GM19238 (cell line): Measurements from ENCODE around the gene RNPEPL1.

Experiments
- DNase-seq: peaks from one replicate; pipeline ENCODE4 v3.0.0; 2011; ENCODE audit warnings: low spot score; ENCODE audit not compliant: insufficient read length

The RNPEPL1 gene

GRCh38 chr2:240564561-240565332 lies 3.5 kb upstream of the RNPEPL1 start:
- no peak for DNase-seq

- DNase-seq, result peak; percentile 52
Measured at GRCh38 chr2:240565333-240566202, 2.7 kb upstream of the RNPEPL1 start.

DNA sequence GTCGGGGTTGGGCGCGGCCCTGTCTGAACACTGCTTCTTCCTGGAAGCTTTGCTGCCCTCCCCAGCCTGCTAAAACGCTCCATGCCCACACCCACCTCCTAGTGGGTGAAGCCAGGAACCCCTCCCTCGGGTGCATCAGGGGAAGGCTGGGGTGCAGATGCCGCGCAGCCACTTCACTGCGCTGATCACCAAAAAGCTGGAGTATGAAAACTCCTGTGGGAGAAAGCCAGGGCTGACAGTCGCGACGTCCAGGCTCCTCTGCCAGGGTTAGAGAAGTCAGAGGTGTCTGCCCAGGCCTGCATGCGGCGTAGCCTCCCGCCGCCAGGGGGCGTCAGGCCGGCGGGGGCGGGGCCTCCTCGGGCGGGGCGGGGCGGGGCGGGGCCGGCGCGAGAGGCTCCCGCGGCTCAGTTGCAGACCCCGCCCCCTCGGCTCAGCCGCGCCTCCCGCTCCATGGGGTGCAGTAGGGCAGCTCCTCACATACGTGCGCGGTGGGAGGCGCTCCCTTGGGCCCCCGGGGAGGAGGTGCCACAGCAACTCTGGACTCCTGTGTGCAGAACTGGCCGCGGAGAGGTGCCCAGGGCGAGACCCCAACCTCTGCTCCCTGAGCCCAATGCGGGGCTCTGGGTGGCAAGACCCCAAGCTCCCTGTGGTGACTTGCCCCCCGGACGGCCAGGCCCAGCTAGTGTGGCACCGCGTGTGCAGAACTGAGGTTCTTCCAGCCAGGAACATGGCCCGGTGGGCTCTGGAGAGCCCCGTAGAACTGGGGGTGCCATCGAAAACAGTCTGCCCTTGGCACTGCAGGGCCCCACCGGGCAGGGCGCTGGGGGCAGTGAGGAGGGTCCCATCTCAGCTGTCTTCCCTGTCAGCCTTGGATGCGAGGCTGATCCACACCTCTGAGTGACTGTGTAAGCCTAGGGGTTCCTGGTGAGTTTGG lies 1.8 kb upstream of the RNPEPL1 start:
- DNase-seq, result peak; percentile 84

DNA sequence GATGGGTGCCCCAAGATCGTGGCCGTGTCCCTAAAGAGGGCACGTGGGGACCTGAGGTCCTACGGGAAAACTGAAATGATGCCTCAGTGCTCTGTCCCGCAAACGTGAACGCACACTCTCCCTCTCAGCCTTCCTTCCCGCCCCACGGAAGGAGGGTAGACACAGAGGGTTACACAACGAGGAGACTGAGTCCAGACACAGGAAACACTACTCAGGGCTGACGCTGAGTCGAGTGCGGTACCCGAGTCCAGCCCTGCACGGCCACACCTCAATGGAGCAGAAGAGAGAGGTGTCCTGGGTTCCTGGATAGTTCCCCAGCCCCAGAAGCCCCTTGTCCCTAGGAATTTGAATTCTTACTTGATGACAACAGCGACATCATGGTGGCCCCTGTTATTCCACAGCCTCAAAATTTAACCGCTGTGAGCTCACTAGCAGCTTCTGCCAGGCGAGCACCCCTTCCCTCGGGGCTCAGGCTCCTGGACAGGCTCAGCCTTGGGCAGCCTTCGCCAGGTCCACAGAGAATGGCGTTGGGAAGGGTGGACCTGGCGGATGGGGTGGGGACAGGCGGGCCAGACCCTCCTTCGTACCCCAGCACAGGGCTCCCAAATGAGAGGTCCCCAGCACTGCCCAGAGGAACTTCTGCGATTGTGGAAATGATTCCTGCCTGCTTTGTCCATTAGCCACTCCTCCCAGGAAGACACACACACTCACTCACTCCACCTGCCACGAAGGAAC lies 980 bp upstream of the RNPEPL1 start:
- DNase-seq, result no peak

- peak; percentile 68 for DNase-seq
Measured at GRCh38 chr2:240568678-240569522, 616 bp downstream of the RNPEPL1 start.

DNA sequence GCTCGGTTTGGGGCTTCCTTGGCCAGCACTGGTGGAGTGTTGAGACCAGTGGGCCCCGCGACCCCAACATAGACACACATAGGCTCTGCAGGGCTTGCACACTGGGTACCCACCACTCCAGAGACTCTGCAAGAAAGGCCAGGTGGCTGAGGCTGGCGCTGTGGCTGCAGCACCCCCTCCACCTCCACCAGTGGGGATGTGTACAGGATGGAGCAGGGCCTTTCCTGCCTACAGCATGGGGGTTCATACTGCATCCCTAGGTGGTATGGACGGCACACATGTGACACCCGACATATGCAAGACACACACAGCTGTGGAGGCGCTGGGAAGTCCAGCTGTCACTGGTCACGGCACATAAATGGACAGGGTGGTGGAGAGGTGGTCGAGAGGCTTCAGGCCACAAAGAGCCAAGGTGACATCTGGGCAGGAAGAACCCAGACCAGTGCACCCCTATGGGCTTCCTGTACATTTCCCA lies 1.3 kb downstream of the RNPEPL1 start:
- no peak for DNase-seq

GRCh38 chr2:240569998-240570530 lies 1.8 kb downstream of the RNPEPL1 start:
- no peak for DNase-seq

- no peak for DNase-seq
Measured at GRCh38 chr2:240570531-240571313, 2.4 kb downstream of the RNPEPL1 start.

- DNase-seq, result no peak
Measured at GRCh38 chr2:240571314-240571973, 3.2 kb downstream of the RNPEPL1 start.

- DNase-seq, result no peak
Measured at GRCh38 chr2:240572141-240573031, 4.1 kb downstream of the RNPEPL1 start.

- DNase-seq, result no peak
Measured at GRCh38 chr2:240573071-240573515, 4.8 kb downstream of the RNPEPL1 start.

GRCh38 chr2:240573516-240574385 lies 5.5 kb downstream of the RNPEPL1 start:
- no peak for DNase-seq

DNA sequence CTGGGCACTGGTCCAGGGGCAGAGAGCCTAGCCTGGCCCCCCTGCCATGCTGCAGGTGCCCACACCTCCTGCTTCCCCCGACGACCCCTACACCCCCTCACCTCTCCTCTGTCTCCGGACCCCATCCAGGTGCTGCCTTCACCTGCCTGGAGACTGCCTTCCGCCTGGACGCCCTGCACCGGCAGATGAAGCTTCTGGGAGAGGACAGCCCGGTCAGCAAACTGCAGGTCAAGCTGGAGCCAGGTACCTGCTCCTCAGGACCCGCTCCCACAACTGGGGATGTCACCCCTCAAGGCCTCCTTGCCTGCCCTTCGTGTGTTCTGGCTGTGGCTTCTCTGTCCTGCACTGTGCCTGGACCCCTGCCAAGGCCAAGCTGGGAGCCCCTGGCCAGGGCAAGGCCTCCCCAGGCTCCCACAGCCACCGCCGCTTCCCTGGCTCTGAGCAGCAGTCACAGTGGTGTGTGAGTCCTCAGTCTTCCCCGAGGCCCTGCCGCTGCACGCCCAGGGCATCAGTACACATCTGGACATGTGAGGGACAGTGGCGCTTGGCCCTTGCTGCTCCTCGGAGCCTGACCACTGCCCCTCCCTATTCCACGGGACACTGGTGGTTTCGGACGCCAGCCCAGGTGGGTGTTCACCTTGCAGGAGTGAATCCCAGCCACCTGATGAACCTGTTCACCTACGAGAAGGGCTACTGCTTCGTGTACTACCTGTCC lies 6.3 kb downstream of the RNPEPL1 start:
- no peak for DNase-seq

DNA sequence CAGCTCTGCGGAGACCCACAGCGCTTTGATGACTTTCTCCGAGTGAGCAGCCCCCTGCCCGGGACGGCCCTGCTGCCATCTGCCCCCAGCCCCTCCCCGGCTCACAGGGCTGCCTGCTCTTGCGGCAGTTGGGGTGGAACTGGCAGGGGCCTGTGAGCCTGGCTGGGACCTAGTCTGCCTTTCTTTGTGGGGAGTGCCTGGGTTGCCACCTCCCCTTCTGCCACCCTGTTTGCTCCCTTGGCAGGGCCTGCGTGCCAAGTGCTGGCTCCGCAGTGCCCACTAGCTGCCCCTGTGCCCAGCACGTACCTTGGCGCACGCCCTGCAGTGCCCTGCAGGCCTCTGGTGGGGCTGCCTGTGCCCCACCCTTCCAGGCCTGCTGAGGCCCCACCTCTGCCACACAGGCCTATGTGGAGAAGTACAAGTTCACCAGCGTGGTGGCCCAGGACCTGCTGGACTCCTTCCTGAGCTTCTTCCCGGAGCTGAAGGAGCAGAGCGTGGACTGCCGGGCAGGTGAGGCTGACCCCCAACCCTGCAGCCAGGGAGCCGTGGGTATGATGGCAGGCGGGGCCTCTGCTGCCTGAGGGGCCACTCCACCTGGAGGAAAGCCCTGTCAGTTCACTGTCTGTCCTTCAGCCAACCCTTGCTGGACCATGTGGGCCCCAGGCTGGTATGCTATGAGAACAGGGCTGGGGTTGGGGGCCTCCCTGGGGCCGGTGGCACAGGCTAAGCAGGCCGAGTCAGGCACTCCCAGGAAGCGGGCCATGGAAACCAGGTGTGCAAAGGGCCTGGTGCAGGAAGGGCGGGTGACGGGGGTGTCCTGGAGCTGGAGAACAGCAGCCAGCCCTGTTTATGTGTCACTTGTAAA lies 7.0 kb downstream of the RNPEPL1 start:
- no peak for DNase-seq
